Nephron progenitor cell (in vitro differentiated cells): Measurements from ENCODE around the gene ATRNL1.
"Not testable (repeated sequence)": the region's sequence is repeated elsewhere in the genome, so short reads cannot be mapped to it uniquely, and the experiment has no call there.

Experiments used
- DNase-seq: peaks from one replicate; pipeline ENCODE4 v3.0.0; 2021
- H3K27ac Mint-ChIP-seq: 2 replicates; pipeline ENCODE4 v1.8.0; 2021; ENCODE audit warnings: mild to moderate bottlenecking, moderate library complexity, mixed read lengths
- H3K27me3 Mint-ChIP-seq: 2 replicates; pipeline ENCODE4 v1.8.0; 2021; ENCODE audit warnings: mild to moderate bottlenecking, low read depth, mixed read lengths; ENCODE audit not compliant: poor library complexity
- H3K36me3 Mint-ChIP-seq: 2 replicates; pipeline ENCODE4 v1.8.0; 2021; ENCODE audit warnings: low read depth, mixed read lengths
- H3K4me1 Mint-ChIP-seq: 2 replicates; pipeline ENCODE4 v1.8.0; 2021; ENCODE audit warnings: mixed read lengths
- H3K4me3 Mint-ChIP-seq: 2 replicates; pipeline ENCODE4 v1.8.0; 2021; ENCODE audit warnings: mild to moderate bottlenecking, moderate library complexity, mixed read lengths
- H3K9me3 Mint-ChIP-seq: 2 replicates; pipeline ENCODE4 v1.8.0; 2021; ENCODE audit warnings: mild to moderate bottlenecking, moderate library complexity, mixed read lengths
- TF ChIP-seq, protein P1 (sequence below): fragments of 200-600 bp; sonication (generic); IDR thresholded peaks from 2 replicates; pipeline ENCODE4 v1.5.0; 2021; ENCODE audit warnings: antibody characterized with exemption

The ATRNL1 gene

GRCh38 chr10:115092555-115093285 is 445 bp upstream of the ATRNL1 start:
- Mint-ChIP-seq H3K4me1 (peaks cover 42% of the 10 kb centered on the region), H3K36me3 (peaks cover 10% of the 10 kb centered on the region), H3K27ac (peak overlapping the region; percentile 97), H3K4me3 (peak overlapping the region; percentile 93), H3K27me3 (peaks cover 7% of the 10 kb centered on the region), H3K9me3 (peaks cover 15% of the 10 kb centered on the region)
- TF ChIP-seq, protein P1, sequence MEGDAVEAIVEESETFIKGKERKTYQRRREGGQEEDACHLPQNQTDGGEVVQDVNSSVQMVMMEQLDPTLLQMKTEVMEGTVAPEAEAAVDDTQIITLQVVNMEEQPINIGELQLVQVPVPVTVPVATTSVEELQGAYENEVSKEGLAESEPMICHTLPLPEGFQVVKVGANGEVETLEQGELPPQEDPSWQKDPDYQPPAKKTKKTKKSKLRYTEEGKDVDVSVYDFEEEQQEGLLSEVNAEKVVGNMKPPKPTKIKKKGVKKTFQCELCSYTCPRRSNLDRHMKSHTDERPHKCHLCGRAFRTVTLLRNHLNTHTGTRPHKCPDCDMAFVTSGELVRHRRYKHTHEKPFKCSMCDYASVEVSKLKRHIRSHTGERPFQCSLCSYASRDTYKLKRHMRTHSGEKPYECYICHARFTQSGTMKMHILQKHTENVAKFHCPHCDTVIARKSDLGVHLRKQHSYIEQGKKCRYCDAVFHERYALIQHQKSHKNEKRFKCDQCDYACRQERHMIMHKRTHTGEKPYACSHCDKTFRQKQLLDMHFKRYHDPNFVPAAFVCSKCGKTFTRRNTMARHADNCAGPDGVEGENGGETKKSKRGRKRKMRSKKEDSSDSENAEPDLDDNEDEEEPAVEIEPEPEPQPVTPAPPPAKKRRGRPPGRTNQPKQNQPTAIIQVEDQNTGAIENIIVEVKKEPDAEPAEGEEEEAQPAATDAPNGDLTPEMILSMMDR, result no peak
- DNase-seq, result peak; percentile 74

DNA sequence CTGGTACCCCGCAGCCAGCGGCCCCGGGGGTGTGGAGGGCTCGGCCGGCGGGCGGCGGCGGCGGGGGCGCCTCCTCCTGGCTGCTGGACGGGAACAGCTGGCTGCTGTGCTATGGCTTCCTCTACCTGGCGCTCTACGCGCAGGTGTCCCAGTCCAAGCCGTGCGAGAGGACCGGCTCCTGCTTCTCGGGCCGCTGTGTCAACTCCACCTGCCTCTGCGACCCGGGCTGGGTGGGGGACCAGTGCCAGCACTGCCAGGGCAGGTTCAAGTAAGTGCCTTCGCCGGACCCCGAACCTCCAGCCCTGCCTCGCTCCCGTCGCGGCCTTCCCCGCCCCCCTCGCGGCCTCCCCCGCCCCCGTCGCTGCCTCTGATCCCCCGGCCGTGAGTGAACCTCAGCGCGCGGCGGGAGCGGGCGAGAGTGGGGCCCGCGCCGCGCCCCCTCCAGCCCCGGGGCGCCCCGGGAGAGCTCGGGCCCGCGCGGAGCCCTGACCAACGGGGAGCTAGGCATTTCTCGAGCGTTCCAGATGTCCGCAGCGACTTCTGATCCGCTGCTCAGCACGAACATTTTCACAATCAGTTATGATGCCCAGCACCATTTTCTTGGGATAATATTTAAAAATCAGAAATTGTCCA is 727 bp downstream of the ATRNL1 start:
- peak; percentile 61 for DNase-seq
- no peak overlapping the region for H3K27ac Mint-ChIP-seq
- peaks cover 43% of the 10 kb centered on the region for H3K4me1 Mint-ChIP-seq
- peak overlapping the region; percentile 91 for H3K4me3 Mint-ChIP-seq
- peaks cover 6% of the 10 kb centered on the region for H3K27me3 Mint-ChIP-seq
- peaks cover 3% of the 10 kb centered on the region for H3K9me3 Mint-ChIP-seq
- TF ChIP-seq, protein P1, result no peak
- peaks cover 2% of the 10 kb centered on the region for H3K36me3 Mint-ChIP-seq

GRCh38 chr10:115094416-115095140 is 1.4 kb downstream of the ATRNL1 start:
- Mint-ChIP-seq H3K27me3 (no peaks in the 10 kb centered on the region), H3K4me3 (peak overlapping the region; percentile 91), H3K9me3 (peaks cover 7% of the 10 kb centered on the region), H3K36me3 (peaks cover 9% of the 10 kb centered on the region), H3K27ac (no peak overlapping the region), H3K4me1 (peaks cover 46% of the 10 kb centered on the region)
- TF ChIP-seq, protein P1, result no peak
- no peak for DNase-seq

GRCh38 chr10:115095758-115096157 is 2.6 kb downstream of the ATRNL1 start:
- peaks cover 46% of the 10 kb centered on the region for H3K4me1 Mint-ChIP-seq
- H3K4me3 Mint-ChIP-seq, result peak overlapping the region; percentile 91
- peaks cover 18% of the 10 kb centered on the region for H3K36me3 Mint-ChIP-seq
- no peak for DNase-seq
- H3K9me3 Mint-ChIP-seq, result peaks cover 17% of the 10 kb centered on the region
- peak overlapping the region; percentile 29 for H3K27ac Mint-ChIP-seq
- no peaks in the 10 kb centered on the region for H3K27me3 Mint-ChIP-seq
- TF ChIP-seq, protein P1, result no peak

DNA sequence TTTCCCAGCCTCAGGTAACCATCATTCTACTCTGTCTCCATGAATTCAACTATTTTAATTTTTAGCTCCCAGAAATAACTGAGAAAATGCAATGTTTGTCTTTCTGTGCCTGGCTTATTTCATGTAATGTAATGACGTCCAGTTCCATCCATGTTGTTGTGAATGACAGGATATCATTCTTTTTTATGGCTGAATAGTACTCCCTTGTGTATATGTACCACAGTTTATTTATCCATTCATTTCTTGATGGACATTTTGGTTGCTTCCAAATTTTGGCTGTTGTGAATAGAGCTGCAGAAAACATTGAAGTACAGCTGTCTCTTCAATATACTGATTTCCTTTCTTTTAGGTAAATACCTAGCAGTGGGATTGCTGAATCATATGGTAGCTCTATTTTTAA is 10.5 kb downstream of the ATRNL1 start:
- no peaks in the 10 kb centered on the region for H3K27me3 Mint-ChIP-seq
- H3K27ac Mint-ChIP-seq, result no peak overlapping the region
- peaks cover 90% of the 10 kb centered on the region for H3K9me3 Mint-ChIP-seq
- peaks cover 94% of the 10 kb centered on the region for H3K36me3 Mint-ChIP-seq
- H3K4me3 Mint-ChIP-seq, result no peak overlapping the region
- DNase-seq, result no peak
- TF ChIP-seq, protein P1, result no peak
- H3K4me1 Mint-ChIP-seq, result peaks cover 4% of the 10 kb centered on the region

DNA sequence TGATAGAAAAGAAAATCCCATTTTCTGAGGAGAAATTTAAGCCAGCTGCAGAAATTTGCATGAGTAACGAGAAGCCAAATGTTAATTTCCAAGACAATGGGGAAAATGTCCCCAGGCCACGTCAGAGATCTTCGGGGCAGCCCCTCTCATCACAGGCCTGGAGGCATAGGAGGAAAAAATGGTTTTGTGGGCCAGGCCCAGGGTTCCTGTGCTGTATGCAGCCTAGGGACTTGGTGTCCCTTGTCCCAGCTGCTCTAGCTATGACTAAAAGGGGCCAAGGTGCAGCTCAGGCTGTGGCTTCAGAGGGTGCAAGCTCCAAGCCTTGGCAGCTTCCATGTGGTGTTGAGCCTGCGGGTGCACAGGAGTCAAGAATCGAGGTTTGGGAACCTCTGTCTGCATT is 12.2 kb downstream of the ATRNL1 start:
- not testable (repeated sequence) for H3K4me3 Mint-ChIP-seq, DNase-seq, H3K27me3 Mint-ChIP-seq, H3K27ac Mint-ChIP-seq, H3K4me1 Mint-ChIP-seq
- Mint-ChIP-seq H3K36me3 (peaks cover 90% of the 10 kb centered on the region), H3K9me3 (peaks cover 84% of the 10 kb centered on the region)
